ENCODE measurements around the gene SOX13.

The SOX13 gene

GRCh38 chr1:204108312-204109141, 35.6 kb downstream of the SOX13 start:
- H3K4me3 ChIP-seq (ENCODE audit: low read depth, low read length) = no peak overlapping the region
- TF ChIP-seq CTCF (IDR thresholded peaks at IDR 0.05; ENCODE audit: low read depth, low read length) = no peak

GRCh38 chr1:204110894-204111633, 38.1 kb downstream of the SOX13 start:
- no peak overlapping the region for H3K4me3 ChIP-seq (ENCODE audit: low read depth, low read length)
- no peak for TF ChIP-seq CTCF (IDR thresholded peaks at IDR 0.05; ENCODE audit: low read depth, low read length)

- TF ChIP-seq CTCF (IDR thresholded peaks at IDR 0.05; ENCODE audit: low read depth, low read length) = no peak
Observed at GRCh38 chr1:204112876-204113730, 40.2 kb downstream of the SOX13 start.

GRCh38 chr1:204113896-204114295, 41.0 kb downstream of the SOX13 start:
- TF ChIP-seq CTCF (IDR thresholded peaks at IDR 0.05; ENCODE audit: low read depth, low read length) = no peak
- no peak overlapping the region for H3K4me3 ChIP-seq (ENCODE audit: low read depth, low read length)

More at GRCh38 chr1:204112876-204113730, 40.2 kb downstream of the SOX13 start:
- H3K4me3 ChIP-seq (ENCODE audit: low read depth, low read length) = no peak overlapping the region

GRCh38 chr1:204114606-204115005, 41.7 kb downstream of the SOX13 start:
- TF ChIP-seq CTCF (IDR thresholded peaks at IDR 0.05; ENCODE audit: low read depth, low read length) = no peak
- no peak overlapping the region for H3K4me3 ChIP-seq (ENCODE audit: low read depth, low read length)

- H3K4me3 ChIP-seq (ENCODE audit: low read depth, low read length) = no peak overlapping the region
- TF ChIP-seq CTCF (IDR thresholded peaks at IDR 0.05; ENCODE audit: low read depth, low read length) = no peak
Observed at GRCh38 chr1:204115116-204115515, 42.2 kb downstream of the SOX13 start.

All from WI38 (cell line).